Stimulated activated CD8-positive, alpha-beta memory T cell treated with anti-CD3 and anti-CD28 coated beads, Interleukin-12 subunit alpha, Interleukin-12 subunit beta, amount 100 ng/mL, for 4 hours (primary cell): ENCODE measurements around the gene NAP1L4.
"Not testable (repeated sequence)": the region's sequence is repeated elsewhere in the genome, so short reads cannot be mapped to it uniquely, and the experiment has no call there.

Experiments used
- DNase-seq: peaks from one replicate; pipeline ENCODE4 v3.0.0-alpha.2; 2020; ENCODE audit warnings: low read depth

NAP1L4 gene

GRCh38 chr11:2958251-2958650 is 33.9 kb downstream of the NAP1L4 start:
- no peak for DNase-seq

GRCh38 chr11:2955906-2956476 is 36.1 kb downstream of the NAP1L4 start:
- no peak for DNase-seq

GRCh38 chr11:2954263-2954662 is 37.9 kb downstream of the NAP1L4 start:
- DNase-seq, result no peak

- no peak for DNase-seq
Observed at GRCh38 chr11:2952290-2952689, 39.8 kb downstream of the NAP1L4 start.

- no peak for DNase-seq
Observed at GRCh38 chr11:2951231-2952110, 40.7 kb downstream of the NAP1L4 start.

- no peak for DNase-seq
Observed at GRCh38 chr11:2950825-2951224, 41.3 kb downstream of the NAP1L4 start.

GRCh38 chr11:2949920-2950319 is 42.2 kb downstream of the NAP1L4 start:
- no peak for DNase-seq

GRCh38 chr11:2947744-2948143 is 44.4 kb downstream of the NAP1L4 start:
- DNase-seq, result no peak

GRCh38 chr11:2945757-2946287 is 46.3 kb downstream of the NAP1L4 start:
- no peak for DNase-seq

GRCh38 chr11:2945031-2945756 is 46.9 kb downstream of the NAP1L4 start:
- no peak for DNase-seq

- DNase-seq, result no peak
Observed at GRCh38 chr11:2944530-2944929, 47.6 kb downstream of the NAP1L4 start.

GRCh38 chr11:2943711-2944118 is 48.4 kb downstream of the NAP1L4 start:
- DNase-seq, result no peak

GRCh38 chr11:2942872-2943710 is 49.0 kb downstream of the NAP1L4 start:
- no peak for DNase-seq

- DNase-seq, result no peak
Observed at GRCh38 chr11:2942447-2942846, 49.7 kb downstream of the NAP1L4 start.

- no peak for DNase-seq
Observed at GRCh38 chr11:2940921-2941821, 51.0 kb downstream of the NAP1L4 start.

- no peak for DNase-seq
Observed at GRCh38 chr11:2940147-2940920, 51.8 kb downstream of the NAP1L4 start.

GRCh38 chr11:2938458-2939418 is 53.4 kb downstream of the NAP1L4 start:
- not testable (repeated sequence) for DNase-seq

GRCh38 chr11:2937641-2938457 is 54.3 kb downstream of the NAP1L4 start:
- DNase-seq, result not testable (repeated sequence)
